ENCODE results near the gene MSH2. TPM values are rescaled to one million over a fixed set of nuclear protein-coding genes. Genes with fewer than 3 reads are reported as not detected.

MSH2 gene
- total and polyA plus RNA-seq, 4 donors, result 1.6 to 33.3 (median 3.8) TPM

- H3K4me3 ChIP-seq (ENCODE audit: low read depth in 1 of 3, low read length in 3 of 3), result no peak overlapping the region
- 97% methylated on average over 2 of the region's 2 CpGs for WGBS
- no peaks in the 10 kb centered on the region for H3K4me1 ChIP-seq (ENCODE audit: control insufficient read depth in 4 of 4, insufficient read depth in 4 of 4, low read length in 3 of 4)
- no peaks in the 10 kb centered on the region for H3K9me3 ChIP-seq (ENCODE audit: control insufficient read depth in 4 of 4, low read length in 3 of 4)
- H3K36me3 ChIP-seq (ENCODE audit: control insufficient read depth in 4 of 4, insufficient read depth in 3 of 4, low read depth in 1 of 4, low read length in 3 of 4), result peaks cover 0 to 1% (median 0%) of the 10 kb centered on the region in 4 donors
- no peak overlapping the region for H3K27ac ChIP-seq (ENCODE audit: low read depth in 1 of 2, low read length in 2 of 2)
- no peak overlapping the region for H3K9ac ChIP-seq (ENCODE audit: low read depth in 1 of 2, low read length in 2 of 2)
- DNase-seq (ENCODE audit: low spot score), result no peak
- no peaks in the 10 kb centered on the region for H3K27me3 ChIP-seq (ENCODE audit: control insufficient read depth in 4 of 4, insufficient read depth in 4 of 4, low read length in 3 of 4)
- no peak for TF ChIP-seq HNF4A (conservative IDR thresholded peaks at IDR 0.05)
- no peak for TF ChIP-seq REST (IDR thresholded peaks at IDR 0.05)
- TF ChIP-seq CTCF (IDR thresholded peaks at IDR 0.05; ENCODE audit: low read depth, low read length, missing input control), result no peak
- no peak for TF ChIP-seq NR2F2 (IDR thresholded peaks at IDR 0.05)
- TF ChIP-seq FOXA1 (IDR thresholded peaks at IDR 0.05), result no peak
- no peak for TF ChIP-seq TAF1 (conservative IDR thresholded peaks at IDR 0.05)
- no peak for TF ChIP-seq JUND (IDR thresholded peaks at IDR 0.05)
- no peak for TF ChIP-seq FOXA2 (IDR thresholded peaks at IDR 0.05)
- no peak for TF ChIP-seq EGR1 (IDR thresholded peaks at IDR 0.05; ENCODE audit: low read depth in 2 of 2)
- no peak for TF ChIP-seq MAX (IDR thresholded peaks at IDR 0.05)
- no peak for TF ChIP-seq GABPA (IDR thresholded peaks at IDR 0.05 in 1 of 2, conservative IDR thresholded peaks at IDR 0.05 in 1 of 2)
- no peak for TF ChIP-seq HNF4G (IDR thresholded peaks at IDR 0.05)
- no peak for TF ChIP-seq ZBTB33 (IDR thresholded peaks at IDR 0.05)
- no peak for TF ChIP-seq ATF3 (IDR thresholded peaks at IDR 0.05)
- TF ChIP-seq RAD21 (IDR thresholded peaks at IDR 0.05), result no peak
- no peak for TF ChIP-seq RXRA (IDR thresholded peaks at IDR 0.05)
- no peak for TF ChIP-seq SP1 (IDR thresholded peaks at IDR 0.05)
- TF ChIP-seq YY1 (IDR thresholded peaks at IDR 0.05), result no peak
Measured at GRCh38 chr2:47438783-47439182, 35.8 kb downstream of the MSH2 start.
